ENCODE data around the gene GBE1.

Gene GBE1

DNA sequence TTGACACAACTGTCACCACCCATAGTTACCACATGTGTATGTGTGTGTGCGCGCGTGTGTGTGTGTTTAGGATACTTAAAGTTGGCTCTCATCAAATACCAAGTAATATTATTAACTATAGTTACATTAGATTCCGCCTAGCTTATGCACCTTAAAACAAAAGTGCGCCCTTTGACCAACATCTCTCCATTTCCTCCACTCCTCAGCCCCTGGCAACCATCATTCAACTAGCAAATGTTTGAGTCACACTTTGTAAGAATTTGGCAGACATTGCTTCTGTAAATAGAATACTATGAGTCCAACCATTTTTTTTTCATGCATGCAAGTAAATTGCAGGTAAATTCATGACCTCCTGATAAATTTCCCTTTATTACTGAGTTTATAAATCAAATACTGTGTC lies 169.3 kb downstream of the GBE1 start:
- DNase-seq (ENCODE audit: low read depth in 1 of 2, low spot score in 1 of 2): no peak
- Histone ChIP-seq H3K27me3 (ENCODE audit: insufficient read depth, poor library complexity, severe bottlenecking) (no peaks in the 10 kb centered on the region), H3K27ac (replicated peaks) (no peak overlapping the region), H3K4me3 (replicated peaks; ENCODE audit: insufficient read depth, low read length) (no peak overlapping the region)
- TF ChIP-seq, protein P1, sequence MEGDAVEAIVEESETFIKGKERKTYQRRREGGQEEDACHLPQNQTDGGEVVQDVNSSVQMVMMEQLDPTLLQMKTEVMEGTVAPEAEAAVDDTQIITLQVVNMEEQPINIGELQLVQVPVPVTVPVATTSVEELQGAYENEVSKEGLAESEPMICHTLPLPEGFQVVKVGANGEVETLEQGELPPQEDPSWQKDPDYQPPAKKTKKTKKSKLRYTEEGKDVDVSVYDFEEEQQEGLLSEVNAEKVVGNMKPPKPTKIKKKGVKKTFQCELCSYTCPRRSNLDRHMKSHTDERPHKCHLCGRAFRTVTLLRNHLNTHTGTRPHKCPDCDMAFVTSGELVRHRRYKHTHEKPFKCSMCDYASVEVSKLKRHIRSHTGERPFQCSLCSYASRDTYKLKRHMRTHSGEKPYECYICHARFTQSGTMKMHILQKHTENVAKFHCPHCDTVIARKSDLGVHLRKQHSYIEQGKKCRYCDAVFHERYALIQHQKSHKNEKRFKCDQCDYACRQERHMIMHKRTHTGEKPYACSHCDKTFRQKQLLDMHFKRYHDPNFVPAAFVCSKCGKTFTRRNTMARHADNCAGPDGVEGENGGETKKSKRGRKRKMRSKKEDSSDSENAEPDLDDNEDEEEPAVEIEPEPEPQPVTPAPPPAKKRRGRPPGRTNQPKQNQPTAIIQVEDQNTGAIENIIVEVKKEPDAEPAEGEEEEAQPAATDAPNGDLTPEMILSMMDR (IDR thresholded peaks at IDR 0.05; ENCODE audit: insufficient read depth, low read length): no peak
- TF ChIP-seq POLR2AphosphoS5 (IDR thresholded peaks at IDR 0.05; ENCODE audit: low read depth) (no peak), GABPA (IDR thresholded peaks at IDR 0.05; ENCODE audit: low read depth) (no peak)
- TF ChIP-seq, protein P2, sequence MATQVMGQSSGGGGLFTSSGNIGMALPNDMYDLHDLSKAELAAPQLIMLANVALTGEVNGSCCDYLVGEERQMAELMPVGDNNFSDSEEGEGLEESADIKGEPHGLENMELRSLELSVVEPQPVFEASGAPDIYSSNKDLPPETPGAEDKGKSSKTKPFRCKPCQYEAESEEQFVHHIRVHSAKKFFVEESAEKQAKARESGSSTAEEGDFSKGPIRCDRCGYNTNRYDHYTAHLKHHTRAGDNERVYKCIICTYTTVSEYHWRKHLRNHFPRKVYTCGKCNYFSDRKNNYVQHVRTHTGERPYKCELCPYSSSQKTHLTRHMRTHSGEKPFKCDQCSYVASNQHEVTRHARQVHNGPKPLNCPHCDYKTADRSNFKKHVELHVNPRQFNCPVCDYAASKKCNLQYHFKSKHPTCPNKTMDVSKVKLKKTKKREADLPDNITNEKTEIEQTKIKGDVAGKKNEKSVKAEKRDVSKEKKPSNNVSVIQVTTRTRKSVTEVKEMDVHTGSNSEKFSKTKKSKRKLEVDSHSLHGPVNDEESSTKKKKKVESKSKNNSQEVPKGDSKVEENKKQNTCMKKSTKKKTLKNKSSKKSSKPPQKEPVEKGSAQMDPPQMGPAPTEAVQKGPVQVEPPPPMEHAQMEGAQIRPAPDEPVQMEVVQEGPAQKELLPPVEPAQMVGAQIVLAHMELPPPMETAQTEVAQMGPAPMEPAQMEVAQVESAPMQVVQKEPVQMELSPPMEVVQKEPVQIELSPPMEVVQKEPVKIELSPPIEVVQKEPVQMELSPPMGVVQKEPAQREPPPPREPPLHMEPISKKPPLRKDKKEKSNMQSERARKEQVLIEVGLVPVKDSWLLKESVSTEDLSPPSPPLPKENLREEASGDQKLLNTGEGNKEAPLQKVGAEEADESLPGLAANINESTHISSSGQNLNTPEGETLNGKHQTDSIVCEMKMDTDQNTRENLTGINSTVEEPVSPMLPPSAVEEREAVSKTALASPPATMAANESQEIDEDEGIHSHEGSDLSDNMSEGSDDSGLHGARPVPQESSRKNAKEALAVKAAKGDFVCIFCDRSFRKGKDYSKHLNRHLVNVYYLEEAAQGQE (IDR thresholded peaks at IDR 0.05; ENCODE audit: insufficient replicate concordance, low read depth): no peak

DNA sequence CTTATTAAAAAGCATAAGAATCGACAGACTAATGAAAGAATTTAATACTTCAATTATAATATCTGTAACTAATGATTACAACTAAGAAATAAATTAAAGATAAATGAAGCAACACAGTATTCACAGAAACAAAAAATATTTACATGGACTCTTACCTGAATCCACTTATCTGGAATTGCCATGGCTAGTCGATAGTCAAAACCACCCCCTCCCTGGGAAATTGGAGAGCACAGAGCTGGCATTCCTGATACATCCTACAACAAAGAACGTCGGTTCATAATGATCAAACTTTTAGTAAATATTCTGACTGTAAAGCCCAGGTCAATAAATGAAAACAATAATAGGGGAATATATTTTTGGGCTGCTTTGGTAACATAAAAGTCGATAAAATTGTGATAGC lies 175.5 kb downstream of the GBE1 start:
- no peaks in the 10 kb centered on the region for H3K27me3 ChIP-seq (ENCODE audit: insufficient read depth, poor library complexity, severe bottlenecking)
- no peak for TF ChIP-seq GABPA (IDR thresholded peaks at IDR 0.05; ENCODE audit: low read depth)
- TF ChIP-seq, protein P1 (IDR thresholded peaks at IDR 0.05; ENCODE audit: insufficient read depth, low read length): no peak
- TF ChIP-seq, protein P2 (IDR thresholded peaks at IDR 0.05; ENCODE audit: insufficient replicate concordance, low read depth): no peak
- no peak for TF ChIP-seq SPI1 (IDR thresholded peaks at IDR 0.05; ENCODE audit: borderline replicate concordance, low read depth)
- no peak for TF ChIP-seq POLR2AphosphoS5 (IDR thresholded peaks at IDR 0.05; ENCODE audit: low read depth)
- no peak overlapping the region for H3K4me3 ChIP-seq (replicated peaks; ENCODE audit: insufficient read depth, low read length)
- no peak for DNase-seq (ENCODE audit: low read depth in 1 of 2, low spot score in 1 of 2)
- no peak overlapping the region for H3K27ac ChIP-seq (replicated peaks)

DNA sequence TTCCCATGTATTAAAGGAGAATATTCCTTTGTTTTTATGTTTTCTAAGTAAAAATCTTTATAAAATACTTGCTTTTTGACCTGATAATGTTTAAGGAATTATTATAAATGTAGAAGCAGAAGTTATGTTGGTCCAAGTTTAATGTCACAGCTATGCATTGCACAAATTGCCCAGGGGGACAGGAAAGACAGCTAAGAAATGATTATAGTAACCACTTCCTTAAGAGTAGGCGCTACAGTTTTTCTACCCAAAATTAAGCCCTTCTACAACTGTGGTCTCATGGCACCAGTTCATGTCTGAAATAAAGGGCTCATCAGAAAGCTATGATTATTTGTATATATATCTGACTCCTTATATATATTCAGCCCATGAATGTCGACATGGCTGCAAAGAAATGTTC lies 176.4 kb downstream of the GBE1 start:
- H3K27me3 ChIP-seq (ENCODE audit: insufficient read depth, poor library complexity, severe bottlenecking): no peaks in the 10 kb centered on the region
- no peak overlapping the region for H3K4me3 ChIP-seq (replicated peaks; ENCODE audit: insufficient read depth, low read length)
- TF ChIP-seq SPI1 (IDR thresholded peaks at IDR 0.05; ENCODE audit: borderline replicate concordance, low read depth): peak; percentile 70; the same call in 1 of the 2 replicates
- TF ChIP-seq POLR2AphosphoS5 (IDR thresholded peaks at IDR 0.05; ENCODE audit: low read depth): no peak
- peak overlapping the region; percentile 27; the same call in 1 of the 2 replicates for H3K27ac ChIP-seq (replicated peaks)
- peak in 1 of 2 experiments; percentile 50 for DNase-seq (ENCODE audit: low read depth in 1 of 2, low spot score in 1 of 2)

DNA sequence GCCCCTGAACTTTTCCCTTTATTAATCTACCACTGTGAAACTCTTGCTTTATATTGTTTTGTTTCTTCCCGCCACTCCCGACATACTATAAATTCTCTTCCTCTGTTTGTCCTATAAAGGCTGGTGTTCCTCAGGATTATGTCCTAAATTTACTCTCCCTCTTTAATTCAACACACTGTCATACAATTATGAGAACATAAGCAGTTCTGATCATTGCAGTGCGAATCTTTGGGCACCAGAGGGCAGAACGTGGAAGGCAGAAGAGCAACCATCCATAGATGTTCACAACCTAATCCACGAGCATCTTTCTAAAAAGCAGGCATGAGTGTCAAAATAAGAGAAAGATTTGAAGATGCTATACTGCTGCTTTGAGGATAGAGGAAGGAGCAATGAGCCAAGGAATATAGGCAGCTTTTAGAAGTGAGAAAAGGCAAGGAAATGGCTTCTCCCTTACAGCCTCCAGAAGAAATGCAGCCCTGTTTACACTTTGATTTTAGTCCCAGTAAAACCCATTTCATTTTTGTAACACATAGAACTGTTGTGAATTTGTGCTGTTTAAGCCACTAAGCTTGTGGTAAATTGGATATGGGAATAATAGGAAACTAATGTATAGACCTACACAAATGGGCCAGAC lies 179.4 kb downstream of the GBE1 start:
- TF ChIP-seq SPI1 (IDR thresholded peaks at IDR 0.05; ENCODE audit: borderline replicate concordance, low read depth) (no peak), GABPA (IDR thresholded peaks at IDR 0.05; ENCODE audit: low read depth) (no peak), POLR2AphosphoS5 (IDR thresholded peaks at IDR 0.05; ENCODE audit: low read depth) (no peak)
- TF ChIP-seq, protein P1 (IDR thresholded peaks at IDR 0.05; ENCODE audit: insufficient read depth, low read length): no peak
- TF ChIP-seq, protein P2 (IDR thresholded peaks at IDR 0.05; ENCODE audit: insufficient replicate concordance, low read depth): no peak
- Histone ChIP-seq H3K27ac (replicated peaks) (no peak overlapping the region), H3K27me3 (ENCODE audit: insufficient read depth, poor library complexity, severe bottlenecking) (no peaks in the 10 kb centered on the region), H3K4me3 (replicated peaks; ENCODE audit: insufficient read depth, low read length) (no peak overlapping the region)
- DNase-seq (ENCODE audit: low read depth in 1 of 2, low spot score in 1 of 2): peak in 1 of 2 experiments; percentile 32
